ENCODE data around the gene RCOR2.
"Not testable (repeated sequence)": the region's sequence is repeated elsewhere in the genome, so short reads cannot be mapped to it uniquely, and the experiment has no call there.

Gene RCOR2

GRCh38 chr11:63875506-63876065, 41.4 kb downstream of the RCOR2 start:
- DNase-seq: no peak

GRCh38 chr11:63874511-63874910, 42.5 kb downstream of the RCOR2 start:
- DNase-seq: no peak

DNA sequence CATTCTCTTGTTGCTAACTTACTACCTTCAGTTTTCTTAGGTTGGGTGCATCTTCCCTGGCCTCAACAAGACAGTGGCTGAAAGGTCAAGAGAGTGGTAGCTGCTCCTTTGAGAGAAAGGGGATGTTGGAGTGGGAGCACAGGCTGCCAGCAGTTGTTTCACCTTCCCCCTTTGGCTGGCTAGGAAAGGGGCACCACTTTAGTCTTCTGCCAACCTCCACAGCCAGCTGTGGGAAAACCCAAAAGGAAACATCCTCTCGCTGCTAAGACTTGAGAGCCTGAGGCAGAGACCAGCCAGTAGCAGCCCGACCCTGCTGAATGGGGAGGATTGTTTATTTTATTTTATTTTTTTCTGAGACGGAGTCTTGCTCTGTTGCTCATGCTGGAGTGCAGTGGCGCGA, 43.7 kb downstream of the RCOR2 start:
- DNase-seq: no peak

- no peak for DNase-seq
Measured at GRCh38 chr11:63872800-63873197, 44.2 kb downstream of the RCOR2 start.

DNA sequence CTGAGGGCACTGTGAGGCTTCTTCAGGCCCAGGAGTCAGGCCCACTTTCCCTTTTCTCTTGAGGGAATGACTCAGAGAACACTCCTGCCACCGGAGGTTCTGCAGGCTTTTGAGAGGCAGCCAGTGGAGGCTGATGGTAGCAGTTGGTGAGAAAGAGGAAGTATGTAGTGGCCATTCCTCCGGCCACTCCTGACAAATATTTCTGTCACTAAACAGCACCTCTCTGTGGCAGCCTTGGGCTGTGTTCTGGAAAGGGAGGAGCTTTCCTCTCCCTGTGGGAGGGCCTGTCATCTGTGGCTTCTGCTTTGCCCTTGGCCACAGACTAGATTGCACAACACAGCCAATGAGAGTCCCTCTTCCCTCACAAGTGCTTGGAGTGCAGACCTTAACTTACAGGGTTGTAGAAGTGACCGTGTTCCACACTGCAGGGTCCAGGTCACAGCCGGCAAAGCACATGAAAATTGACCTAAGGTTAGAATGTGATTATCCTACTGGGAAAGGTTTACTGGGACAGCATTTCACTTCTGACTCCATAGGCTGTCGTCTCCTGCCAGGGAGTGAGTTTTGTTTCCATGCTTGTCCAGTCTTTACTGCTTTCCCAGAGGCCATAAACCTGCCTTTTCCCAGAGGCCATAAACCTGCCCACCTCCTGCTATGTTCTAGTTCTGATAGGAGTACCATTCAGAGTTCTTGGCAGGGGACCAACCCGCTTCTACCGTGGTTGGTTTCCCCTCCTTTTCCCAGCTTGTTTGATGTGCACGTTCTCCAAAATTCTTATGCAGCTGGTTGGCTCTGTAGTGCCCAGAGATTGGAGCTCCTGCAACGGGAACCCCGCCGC, 44.8 kb downstream of the RCOR2 start:
- peak; percentile 41 for DNase-seq

DNA sequence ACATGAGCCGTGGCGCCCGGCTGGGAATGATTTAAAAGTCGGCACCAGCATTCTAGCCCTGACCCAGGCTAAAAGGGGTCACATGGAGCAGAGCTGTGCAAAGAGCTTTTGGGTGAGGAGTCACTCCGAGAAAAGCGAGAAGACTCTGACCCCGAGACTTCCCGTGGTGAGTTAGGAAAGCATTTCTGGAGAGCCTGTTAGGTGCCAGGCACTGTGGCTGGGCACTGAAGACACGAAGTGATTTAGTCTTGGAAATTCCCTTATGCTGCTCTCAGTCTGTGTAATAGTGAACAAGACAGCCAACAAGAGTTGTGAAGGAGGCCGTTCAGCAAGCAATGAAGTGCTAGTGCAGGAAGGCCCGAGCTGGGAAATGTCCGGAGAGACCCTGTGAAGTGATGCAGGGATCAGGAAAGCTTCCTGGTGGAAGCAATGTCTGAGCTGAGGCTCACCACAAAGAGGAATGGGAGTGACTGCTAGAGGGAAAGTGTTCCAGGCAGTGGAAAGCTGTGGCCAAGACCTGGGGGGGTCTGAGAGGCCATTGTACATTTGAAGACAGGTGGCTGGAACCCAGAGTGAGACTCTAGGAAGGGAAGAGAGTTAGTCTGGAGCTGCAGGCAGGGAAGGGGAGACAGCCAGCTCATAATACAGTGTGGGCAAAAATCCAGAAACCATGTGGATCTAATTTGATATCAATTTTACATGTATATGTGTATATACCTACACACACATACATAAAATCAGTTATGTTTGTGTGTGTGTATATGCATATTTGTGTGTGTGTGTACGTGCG, 46.4 kb downstream of the RCOR2 start:
- DNase-seq: no peak

- DNase-seq: no peak
Measured at GRCh38 chr11:63869683-63870082, 47.3 kb downstream of the RCOR2 start.

DNA sequence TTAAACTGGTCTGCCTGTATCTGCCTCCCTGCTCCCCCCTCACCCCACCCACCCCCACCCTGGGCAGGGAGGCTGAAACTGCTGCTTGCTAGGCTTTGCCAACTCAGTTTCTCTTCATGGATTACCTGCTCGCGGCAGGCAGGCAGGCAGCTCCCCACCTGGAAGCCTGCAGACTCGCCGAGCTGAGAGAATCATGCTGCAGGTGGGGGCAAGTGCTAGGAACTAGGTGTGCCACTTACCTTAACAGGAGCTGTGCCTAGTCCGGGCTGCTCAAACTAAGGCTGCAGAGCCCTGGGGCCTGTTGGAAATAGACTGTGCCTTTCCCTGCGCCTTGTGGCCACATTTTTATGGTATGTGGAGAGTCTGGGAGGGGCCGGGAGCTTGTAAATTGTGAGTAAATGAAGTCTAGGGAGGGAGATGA, 47.8 kb downstream of the RCOR2 start:
- DNase-seq: no peak

- DNase-seq: no peak
Measured at GRCh38 chr11:63868399-63869064, 48.4 kb downstream of the RCOR2 start.

GRCh38 chr11:63867511-63867910, 49.5 kb downstream of the RCOR2 start:
- DNase-seq: no peak

- DNase-seq: peak; percentile 37
Measured at GRCh38 chr11:63866211-63866610, 50.8 kb downstream of the RCOR2 start.

GRCh38 chr11:63863620-63864019, 53.3 kb downstream of the RCOR2 start:
- DNase-seq: not testable (repeated sequence)

DNA sequence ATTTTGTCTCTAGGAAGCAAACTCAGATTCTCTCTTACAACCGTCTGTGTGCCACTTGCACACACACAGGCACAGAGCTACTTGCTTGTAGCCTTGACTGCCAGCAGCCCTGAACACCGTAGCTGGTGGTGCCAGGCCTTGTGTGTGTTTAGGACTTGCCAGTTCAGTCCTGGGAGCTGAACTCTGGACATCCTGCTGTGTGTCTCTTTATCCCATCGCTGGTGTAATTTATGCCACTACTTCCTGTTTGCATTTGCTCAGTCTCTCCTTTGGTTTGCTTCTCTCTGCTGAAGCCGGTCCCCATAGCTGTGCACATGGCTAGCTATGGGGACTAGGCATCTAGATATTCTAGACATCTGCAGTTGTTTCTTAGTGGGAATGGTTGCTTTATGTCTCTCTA, 54.0 kb downstream of the RCOR2 start:
- DNase-seq: peak; percentile 74

Measured in COR-L47 (cell line).